OCI-LY1 (cell line): Measurements from ENCODE around the gene GRK5.
"Not testable (repeated sequence)": the region's sequence is repeated elsewhere in the genome, so short reads cannot be mapped to it uniquely, and the experiment has no call there.

Source experiments
- H2AFZ ChIP-seq: fragments of 200-600 bp; sonication (generic), shearing (Covaris generic); 2 replicates; pipeline ENCODE4 v1.6.0; 2014; ENCODE audit warnings: antibody characterized with exemption, mild to moderate bottlenecking, low read length
- H3F3A ChIP-seq: fragments of 200-600 bp; sonication (generic), shearing (Covaris generic); 2 replicates; pipeline ENCODE4 v1.6.0; 2014; ENCODE audit warnings: mild to moderate bottlenecking, antibody characterized with exemption, low read length, moderate library complexity; ENCODE audit not compliant: insufficient read depth
- H3K27ac ChIP-seq: fragments of 200-600 bp; sonication (generic); 2 replicates; pipeline ENCODE4 v1.5.1; 2014; ENCODE audit warnings: low read length, mixed run types, mild to moderate bottlenecking, low read depth; ENCODE audit not compliant: poor library complexity, severe bottlenecking
- H3K27me3 ChIP-seq: fragments of 200-600 bp; sonication (generic); 2 replicates; pipeline ENCODE4 v1.6.0; 2014; ENCODE audit warnings: antibody characterized with exemption, mild to moderate bottlenecking, low read length, moderate library complexity; ENCODE audit not compliant: insufficient read depth
- H3K36me3 ChIP-seq: fragments of 200-600 bp; sonication (generic); 2 replicates; pipeline ENCODE4 v1.6.1; 2014; ENCODE audit warnings: mild to moderate bottlenecking, antibody characterized with exemption, low read length, moderate library complexity, mixed read lengths; ENCODE audit not compliant: insufficient read depth
- H3K4me1 ChIP-seq: fragments of 200-600 bp; sonication (generic); 2 replicates; pipeline ENCODE4 v1.5.1; 2014; ENCODE audit warnings: mild to moderate bottlenecking, low read length, moderate library complexity; ENCODE audit not compliant: insufficient read depth, severe bottlenecking
- H3K4me2 ChIP-seq: fragments of 200-600 bp; sonication (generic), shearing (Covaris generic); 2 replicates; pipeline ENCODE4 v1.6.1; 2014; ENCODE audit warnings: low read length
- H3K4me3 ChIP-seq: fragments of 200-600 bp; sonication (generic); 2 replicates; pipeline ENCODE4 v1.5.1; 2014; ENCODE audit warnings: low read length, low read depth, mild to moderate bottlenecking, mixed read lengths; ENCODE audit not compliant: poor library complexity, severe bottlenecking
- H3K79me2 ChIP-seq: fragments of 200-600 bp; shearing (Covaris generic); 2 replicates; pipeline ENCODE4 v1.6.1; 2016; ENCODE audit warnings: mixed run types, low read length, mixed read lengths; ENCODE audit not compliant: insufficient read depth
- H3K9ac ChIP-seq: fragments of 200-600 bp; sonication (generic), shearing (Covaris generic); 2 replicates; pipeline ENCODE4 v1.6.1; 2014; ENCODE audit warnings: mild to moderate bottlenecking, low read length, mixed read lengths
- H3K9me2 ChIP-seq: fragments of 200-600 bp; sonication (generic), shearing (Covaris generic); 2 replicates; pipeline ENCODE4 v1.6.1; 2014; ENCODE audit warnings: low read depth, mild to moderate bottlenecking, low read length, mixed read lengths
- H3K9me3 ChIP-seq: fragments of 200-600 bp; shearing (Covaris generic); 2 replicates; pipeline ENCODE4 v1.6.1; 2014; ENCODE audit warnings: low read length, mixed read lengths
- H4K20me1 ChIP-seq: fragments of 200-600 bp; sonication (generic), shearing (Covaris generic); 2 replicates; pipeline ENCODE4 v1.6.0; 2016; ENCODE audit warnings: mild to moderate bottlenecking, low read length; ENCODE audit not compliant: insufficient read depth
- EZH2 ChIP-seq: fragments of 200-600 bp; sonication (generic), shearing (Covaris generic); IDR thresholded peaks from 2 replicates; pipeline ENCODE4 v1.8.0; 2017; ENCODE audit warnings: borderline replicate concordance, mixed run types, mild to moderate bottlenecking, antibody characterized with exemption, low read length, moderate library complexity, mixed read lengths
- TF ChIP-seq, protein P1 (sequence below): fragments of 200-600 bp; sonication (generic), shearing (Covaris generic); IDR thresholded peaks from 2 replicates; pipeline ENCODE4 v1.5.1; 2017; ENCODE audit warnings: mild to moderate bottlenecking, antibody characterized with exemption, low read length, moderate library complexity, mixed read lengths

GRK5 gene

DNA sequence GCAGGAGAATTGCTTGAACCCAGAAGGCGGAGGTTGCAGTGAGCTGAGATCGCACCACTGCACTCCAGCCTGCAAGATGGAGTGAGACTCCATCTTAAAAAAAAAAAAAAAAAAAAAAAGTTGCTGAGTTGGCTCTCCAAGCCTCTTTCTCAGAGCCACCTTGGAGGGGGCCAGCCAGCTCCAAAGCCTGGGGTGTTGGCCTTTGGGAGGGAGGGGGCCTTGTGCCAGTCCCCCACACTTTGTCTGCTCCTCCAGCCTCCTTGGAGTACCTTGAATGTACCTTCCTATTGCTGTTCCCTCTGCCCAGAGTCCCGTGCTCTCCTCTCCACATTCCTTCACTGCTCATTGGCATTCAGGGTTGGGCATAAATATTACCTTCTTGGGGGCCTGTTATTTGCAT is 62.4 kb downstream of the GRK5 start:
- no peak overlapping the region for H3K4me2 ChIP-seq
- TF ChIP-seq EZH2 = no peak
- TF ChIP-seq, protein P1, sequence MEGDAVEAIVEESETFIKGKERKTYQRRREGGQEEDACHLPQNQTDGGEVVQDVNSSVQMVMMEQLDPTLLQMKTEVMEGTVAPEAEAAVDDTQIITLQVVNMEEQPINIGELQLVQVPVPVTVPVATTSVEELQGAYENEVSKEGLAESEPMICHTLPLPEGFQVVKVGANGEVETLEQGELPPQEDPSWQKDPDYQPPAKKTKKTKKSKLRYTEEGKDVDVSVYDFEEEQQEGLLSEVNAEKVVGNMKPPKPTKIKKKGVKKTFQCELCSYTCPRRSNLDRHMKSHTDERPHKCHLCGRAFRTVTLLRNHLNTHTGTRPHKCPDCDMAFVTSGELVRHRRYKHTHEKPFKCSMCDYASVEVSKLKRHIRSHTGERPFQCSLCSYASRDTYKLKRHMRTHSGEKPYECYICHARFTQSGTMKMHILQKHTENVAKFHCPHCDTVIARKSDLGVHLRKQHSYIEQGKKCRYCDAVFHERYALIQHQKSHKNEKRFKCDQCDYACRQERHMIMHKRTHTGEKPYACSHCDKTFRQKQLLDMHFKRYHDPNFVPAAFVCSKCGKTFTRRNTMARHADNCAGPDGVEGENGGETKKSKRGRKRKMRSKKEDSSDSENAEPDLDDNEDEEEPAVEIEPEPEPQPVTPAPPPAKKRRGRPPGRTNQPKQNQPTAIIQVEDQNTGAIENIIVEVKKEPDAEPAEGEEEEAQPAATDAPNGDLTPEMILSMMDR = no peak
- H3K36me3 ChIP-seq = no peaks in the 10 kb centered on the region
- H3K79me2 ChIP-seq = no peaks in the 10 kb centered on the region
- no peak overlapping the region for H3K9ac ChIP-seq
- no peaks in the 10 kb centered on the region for H4K20me1 ChIP-seq
- no peaks in the 10 kb centered on the region for H3K9me3 ChIP-seq
- H2AFZ ChIP-seq = no peak overlapping the region
- H3K4me1 ChIP-seq = peaks cover 13% of the 10 kb centered on the region
- H3F3A ChIP-seq = no peaks in the 10 kb centered on the region
- H3K9me2 ChIP-seq = no peaks in the 10 kb centered on the region
- no peak overlapping the region for H3K4me3 ChIP-seq
- peaks cover 4% of the 10 kb centered on the region for H3K27me3 ChIP-seq
- no peak overlapping the region for H3K27ac ChIP-seq

DNA sequence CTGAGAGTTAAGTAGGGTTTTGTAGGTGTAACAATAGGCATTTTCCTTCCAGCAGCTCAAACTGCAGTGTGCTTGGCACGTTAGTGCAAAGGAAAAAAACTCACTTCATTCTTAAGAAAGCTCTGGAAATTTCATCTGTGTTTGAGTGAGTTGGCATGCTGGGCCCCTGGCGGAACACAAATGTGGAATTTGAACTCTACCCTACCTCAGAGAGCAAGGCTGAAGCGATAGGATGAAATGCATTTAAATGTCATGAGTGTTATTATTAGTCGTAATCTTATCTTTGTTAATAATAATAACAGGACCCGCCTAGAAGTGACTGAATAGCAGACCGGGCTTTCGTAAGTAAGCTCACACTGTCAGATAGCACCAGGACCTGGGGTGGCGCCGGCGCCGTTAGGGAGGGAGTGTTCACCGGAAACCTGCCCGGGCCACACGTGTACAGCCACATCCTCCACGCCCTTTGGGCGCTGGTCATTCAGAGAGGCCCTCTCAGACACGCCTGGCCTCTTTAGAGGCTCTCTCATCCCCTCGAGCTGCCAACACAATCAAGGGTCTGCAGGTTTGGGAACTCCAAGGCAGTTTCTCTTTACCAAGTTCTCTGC is 63.5 kb downstream of the GRK5 start:
- Histone ChIP-seq H3K4me2 (no peak overlapping the region), H2AFZ (no peak overlapping the region), H3K27me3 (peaks cover 4% of the 10 kb centered on the region), H3K4me3 (no peak overlapping the region), H3K36me3 (no peaks in the 10 kb centered on the region), H3K9me2 (no peaks in the 10 kb centered on the region), H3K9ac (no peak overlapping the region), H3K27ac (no peak overlapping the region), H4K20me1 (no peaks in the 10 kb centered on the region), H3K9me3 (no peaks in the 10 kb centered on the region), H3F3A (no peaks in the 10 kb centered on the region), H3K4me1 (peaks cover 13% of the 10 kb centered on the region), H3K79me2 (no peaks in the 10 kb centered on the region)
- TF ChIP-seq EZH2 = no peak
- TF ChIP-seq, protein P1 = no peak

DNA sequence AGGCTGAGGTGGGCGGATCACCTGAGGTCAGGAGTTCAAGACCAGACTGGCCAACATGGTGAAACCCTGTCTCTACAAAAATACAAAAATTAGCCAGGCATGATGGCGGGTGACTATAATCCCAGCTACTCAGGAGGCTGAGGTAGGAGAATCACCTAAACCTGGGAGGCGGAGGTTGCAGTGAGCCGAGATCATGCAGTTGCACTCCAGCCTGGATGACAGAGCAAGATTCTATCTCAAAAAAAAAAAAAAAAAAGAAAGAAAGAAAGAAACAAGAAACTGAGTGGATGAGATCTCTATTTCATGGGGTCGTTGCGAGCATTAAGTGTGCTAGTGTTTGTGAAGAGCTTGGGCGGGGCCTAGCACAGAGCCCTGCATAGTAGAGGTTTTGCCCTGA is 65.0 kb downstream of the GRK5 start:
- H3K4me1 ChIP-seq = peaks cover 13% of the 10 kb centered on the region
- not testable (repeated sequence) for H3F3A ChIP-seq, H3K27me3 ChIP-seq, H3K9me3 ChIP-seq, H3K27ac ChIP-seq, H3K36me3 ChIP-seq, H3K79me2 ChIP-seq, H2AFZ ChIP-seq, H3K9me2 ChIP-seq, H3K4me2 ChIP-seq, H4K20me1 ChIP-seq, H3K9ac ChIP-seq, H3K4me3 ChIP-seq

DNA sequence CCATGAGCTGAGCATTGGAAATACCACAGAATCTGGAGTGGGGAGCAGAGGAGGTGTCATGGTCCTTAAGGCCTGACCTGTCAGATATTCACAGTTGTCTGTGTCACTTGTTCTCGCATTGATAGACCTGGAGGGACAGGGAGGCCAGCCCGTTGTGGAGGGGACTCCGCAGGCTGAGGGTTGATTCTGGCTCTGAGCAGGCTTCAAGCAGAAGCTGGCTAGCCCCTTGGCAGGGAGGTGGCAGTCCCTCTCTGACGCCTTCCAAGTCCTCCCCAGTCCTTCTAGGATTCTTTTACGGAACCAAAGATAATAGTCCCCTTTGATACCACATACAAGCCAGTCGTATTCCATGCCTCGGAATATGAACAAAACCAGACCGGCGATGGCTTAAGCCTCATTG is 65.4 kb downstream of the GRK5 start:
- peaks cover 8% of the 10 kb centered on the region for H3K27me3 ChIP-seq

More for the DNA sequence above, 65.4 kb downstream of the GRK5 start:
- Histone ChIP-seq H3K4me1 (peaks cover 13% of the 10 kb centered on the region), H3K27ac (no peak overlapping the region), H3K9me2 (no peaks in the 10 kb centered on the region), H3F3A (no peaks in the 10 kb centered on the region), H4K20me1 (no peaks in the 10 kb centered on the region), H3K4me3 (no peak overlapping the region), H3K9me3 (no peaks in the 10 kb centered on the region), H2AFZ (no peak overlapping the region), H3K4me2 (no peak overlapping the region), H3K9ac (no peak overlapping the region), H3K36me3 (no peaks in the 10 kb centered on the region), H3K79me2 (no peaks in the 10 kb centered on the region)
- TF ChIP-seq, protein P1 = no peak
- TF ChIP-seq EZH2 = no peak
